GM19463 (cell line): ENCODE data around the gene UHRF1.
"Not testable (repeated sequence)": the region's sequence is repeated elsewhere in the genome, so short reads cannot be mapped to it uniquely, and the experiment has no call there.

Source experiments
- ATAC-seq: cut with Tn5 transposase; IDR thresholded peaks from one replicate; pipeline ENCODE4 v1.9.1; 2021; ENCODE audit warnings: mild to moderate bottlenecking, moderate library complexity; ENCODE audit not compliant: unreplicated experiment

UHRF1 gene

GRCh38 chr19:4909156-4909896, at the start of gene UHRF1:
UHRF1 (plus strand) TSS chr19:4909501; CDS start chr19:4910886, 1,385 bp downstream.
- ATAC-seq = no peak

- no peak for ATAC-seq
These were observed 49.6 kb upstream of the UHRF1 start for GRCh38 chr19:4859697-4860096.

GRCh38 chr19:4861147-4861546, 48.2 kb upstream of the UHRF1 start:
- ATAC-seq = no peak

GRCh38 chr19:4866595-4867424, 42.5 kb upstream of the UHRF1 start:
- no peak for ATAC-seq

GRCh38 chr19:4867534-4868285, 41.6 kb upstream of the UHRF1 start, which contains the start of gene PLIN3:
PLIN3 (minus strand) TSS chr19:4867667; CDS start chr19:4861394, 6,273 bp downstream.
- ATAC-seq = peak; percentile 82

GRCh38 chr19:4868286-4868834, 40.9 kb upstream of the UHRF1 start:
- ATAC-seq = no peak

- ATAC-seq = no peak
These were observed 39.1 kb upstream of the UHRF1 start for GRCh38 chr19:4870025-4870700.

- no peak for ATAC-seq
These were observed 37.6 kb upstream of the UHRF1 start for GRCh38 chr19:4871711-4872110.

- ATAC-seq = no peak
These were observed 35.4 kb upstream of the UHRF1 start for GRCh38 chr19:4873930-4874329.

GRCh38 chr19:4877753-4878490, 31.4 kb upstream of the UHRF1 start:
- no peak for ATAC-seq

GRCh38 chr19:4878491-4878968, 30.8 kb upstream of the UHRF1 start:
- no peak for ATAC-seq

GRCh38 chr19:4879041-4879440, 30.3 kb upstream of the UHRF1 start:
- ATAC-seq = no peak

GRCh38 chr19:4882874-4883273, 26.4 kb upstream of the UHRF1 start:
- ATAC-seq = not testable (repeated sequence)

- ATAC-seq = not testable (repeated sequence)
These were observed 24.3 kb upstream of the UHRF1 start for GRCh38 chr19:4884993-4885392.

GRCh38 chr19:4887803-4888202, 21.5 kb upstream of the UHRF1 start:
- not testable (repeated sequence) for ATAC-seq

- ATAC-seq = no peak
These were observed 20.1 kb upstream of the UHRF1 start for GRCh38 chr19:4889034-4889815.

GRCh38 chr19:4891066-4891465, 18.2 kb upstream of the UHRF1 start:
- ATAC-seq = no peak

GRCh38 chr19:4892962-4893361, 16.3 kb upstream of the UHRF1 start:
- not testable (repeated sequence) for ATAC-seq

- no peak for ATAC-seq
These were observed 12.9 kb upstream of the UHRF1 start for GRCh38 chr19:4896372-4896771.
